Measurements from ENCODE around the gene GADD45A. TPM values are rescaled to one million over a fixed set of nuclear protein-coding genes. Genes with fewer than 3 reads are reported as not detected.

The GADD45A gene
- total and polyA plus RNA-seq, 9 of the 15 experiments (the other 6 are each of a cell fraction or from before 2014, with no cell fraction given) = 21.3 to 156 (median 62.1) TPM

Small RNA genes within 50 kb of the gene (small RNA-seq; reads per million reads assigned to genes)
- gene RN7SL392P = not detected

Other genes with a start within 250 kb of the GADD45A start
- 3.3 and 3.6 TPM in 2 replicates for gene GNG12, start 148.3 kb downstream of the GADD45A start, total RNA-seq (2014; rRNA removed)
- gene GNG12, start 148.3 kb downstream of the GADD45A start, total RNA-seq (2014; rRNA removed; fragmentation: Illumina TruSeq; extraction: Trizol) = 6.0 and 6.6 TPM in 2 replicates
- gene GNG12, start 148.3 kb downstream of the GADD45A start, total RNA-seq (2015; rRNA removed; fragmentation: Illumina TruSeq; extraction: Trizol) = 4.9 and 5.6 TPM in 2 replicates
- 3.7 and 4.1 TPM in 2 replicates for gene GNG12, start 148.3 kb downstream of the GADD45A start, total RNA-seq (2021)
- gene GNG12, start 148.3 kb downstream of the GADD45A start, polyA plus RNA-seq (2011; rRNA removed) = 4.6 and 7.5 TPM in 2 replicates
- 4.2 and 5.4 TPM in 2 replicates for gene GNG12, start 148.3 kb downstream of the GADD45A start, polyA plus RNA-seq (2014; fragmentation: Illumina TruSeq; extraction: Trizol)
- 1 to 10 TPM; 2.6 to 2.7 TPM for gene GNG12, start 148.3 kb downstream of the GADD45A start, polyA plus RNA-seq (2014; fragmentation: Nextera tagmentation; extraction: Ambion mirVana)
- 2.8 and 3.0 TPM in 2 replicates for gene GNG12, start 148.3 kb downstream of the GADD45A start, polyA plus RNA-seq (2014; rRNA removed)